ENCODE measurements around the gene TSPAN31.

The TSPAN31 gene

DNA sequence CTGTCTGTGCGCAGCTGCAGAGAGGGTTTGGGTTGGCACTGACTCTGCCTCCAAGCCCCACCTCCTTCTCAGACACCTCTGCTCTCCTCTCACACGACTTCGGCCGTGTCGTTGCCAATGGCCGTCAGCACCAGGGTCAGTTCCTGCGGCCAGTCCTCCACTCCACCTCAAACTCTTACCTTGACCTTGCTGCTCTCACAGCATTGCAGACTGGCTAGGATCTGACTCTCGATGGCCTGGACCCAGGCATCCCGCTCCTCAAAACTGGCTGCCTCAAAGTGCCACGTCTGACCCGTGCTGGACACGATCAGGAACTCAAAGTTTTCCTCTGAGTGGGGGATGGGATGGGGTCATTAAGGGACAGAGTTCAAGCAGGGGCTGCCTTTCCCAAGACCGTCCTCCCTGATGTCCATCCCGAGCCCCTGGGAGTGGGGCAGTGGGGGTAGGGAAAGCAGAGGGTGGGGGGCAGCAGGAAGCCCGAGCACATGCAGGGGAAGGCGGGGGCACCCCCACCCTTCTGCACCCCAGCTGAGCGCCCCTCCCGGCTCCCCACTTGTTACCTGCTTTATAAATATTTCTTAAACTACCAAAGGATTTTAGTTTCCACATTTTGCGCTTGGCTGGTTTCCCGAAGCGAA lies 17.0 kb upstream of the TSPAN31 start:
- H3K4me2 ChIP-seq (ENCODE audit: low read length), result no peak overlapping the region
- H3K4me1 ChIP-seq (ENCODE audit: control insufficient read depth, low read length), result peaks cover 15% of the 10 kb centered on the region
- H3K27ac ChIP-seq (ENCODE audit: low read depth, low read length), result no peak overlapping the region
- H3K4me3 ChIP-seq (ENCODE audit: low read length), result no peak overlapping the region
- TF ChIP-seq, protein P1, sequence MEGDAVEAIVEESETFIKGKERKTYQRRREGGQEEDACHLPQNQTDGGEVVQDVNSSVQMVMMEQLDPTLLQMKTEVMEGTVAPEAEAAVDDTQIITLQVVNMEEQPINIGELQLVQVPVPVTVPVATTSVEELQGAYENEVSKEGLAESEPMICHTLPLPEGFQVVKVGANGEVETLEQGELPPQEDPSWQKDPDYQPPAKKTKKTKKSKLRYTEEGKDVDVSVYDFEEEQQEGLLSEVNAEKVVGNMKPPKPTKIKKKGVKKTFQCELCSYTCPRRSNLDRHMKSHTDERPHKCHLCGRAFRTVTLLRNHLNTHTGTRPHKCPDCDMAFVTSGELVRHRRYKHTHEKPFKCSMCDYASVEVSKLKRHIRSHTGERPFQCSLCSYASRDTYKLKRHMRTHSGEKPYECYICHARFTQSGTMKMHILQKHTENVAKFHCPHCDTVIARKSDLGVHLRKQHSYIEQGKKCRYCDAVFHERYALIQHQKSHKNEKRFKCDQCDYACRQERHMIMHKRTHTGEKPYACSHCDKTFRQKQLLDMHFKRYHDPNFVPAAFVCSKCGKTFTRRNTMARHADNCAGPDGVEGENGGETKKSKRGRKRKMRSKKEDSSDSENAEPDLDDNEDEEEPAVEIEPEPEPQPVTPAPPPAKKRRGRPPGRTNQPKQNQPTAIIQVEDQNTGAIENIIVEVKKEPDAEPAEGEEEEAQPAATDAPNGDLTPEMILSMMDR (IDR thresholded peaks at IDR 0.05; ENCODE audit: low read depth, low read length, poor library complexity, severe bottlenecking), result no peak
- no peak for TF ChIP-seq EZH2phosphoT487 (IDR thresholded peaks at IDR 0.05; ENCODE audit: borderline replicate concordance, low read length)
- no peaks in the 10 kb centered on the region for H3K9me3 ChIP-seq (ENCODE audit: control insufficient read depth, insufficient read depth, low read length)
- no peaks in the 10 kb centered on the region for H3K79me2 ChIP-seq (ENCODE audit: control insufficient read depth, low read length)
- no peaks in the 10 kb centered on the region for H4K20me1 ChIP-seq (ENCODE audit: control insufficient read depth, insufficient read depth, low read depth, low read length)
- peaks cover 40% of the 10 kb centered on the region for H3K36me3 ChIP-seq (ENCODE audit: control insufficient read depth, low read length)
- no peaks in the 10 kb centered on the region for H3K9me2 ChIP-seq (replicated peaks; ENCODE audit: control insufficient read depth, low read length)
- H3K27me3 ChIP-seq (ENCODE audit: control insufficient read depth, low read length), result no peaks in the 10 kb centered on the region
- peaks cover 8% of the 10 kb centered on the region; the same call in 1 of the 2 replicates for H3F3A ChIP-seq (ENCODE audit: control insufficient read depth, insufficient read depth)

GRCh38 chr12:57729321-57729844 lies 15.5 kb upstream of the TSPAN31 start:
- no peak overlapping the region for H3K27ac ChIP-seq (ENCODE audit: low read depth, low read length)
- peaks cover 15% of the 10 kb centered on the region for H3K4me1 ChIP-seq (ENCODE audit: control insufficient read depth, low read length)
- 0 out of 2 replicates have a peak, but pooled peaks cover 3% of the 10 kb centered on the region for H3F3A ChIP-seq (ENCODE audit: control insufficient read depth, insufficient read depth)
- H3K9me2 ChIP-seq (replicated peaks; ENCODE audit: control insufficient read depth, low read length), result no peaks in the 10 kb centered on the region
- TF ChIP-seq, protein P1 (IDR thresholded peaks at IDR 0.05; ENCODE audit: low read depth, low read length, poor library complexity, severe bottlenecking), result no peak
- TF ChIP-seq EZH2phosphoT487 (IDR thresholded peaks at IDR 0.05; ENCODE audit: borderline replicate concordance, low read length), result no peak
- no peak overlapping the region for H3K4me3 ChIP-seq (ENCODE audit: low read length)
- peaks cover 53% of the 10 kb centered on the region for H3K36me3 ChIP-seq (ENCODE audit: control insufficient read depth, low read length)
- H3K79me2 ChIP-seq (ENCODE audit: control insufficient read depth, low read length), result no peaks in the 10 kb centered on the region
- no peaks in the 10 kb centered on the region for H4K20me1 ChIP-seq (ENCODE audit: control insufficient read depth, insufficient read depth, low read depth, low read length)
- H3K27me3 ChIP-seq (ENCODE audit: control insufficient read depth, low read length), result no peaks in the 10 kb centered on the region
- no peaks in the 10 kb centered on the region for H3K9me3 ChIP-seq (ENCODE audit: control insufficient read depth, insufficient read depth, low read length)
- H3K4me2 ChIP-seq (ENCODE audit: low read length), result no peak overlapping the region

- TF ChIP-seq EZH2phosphoT487 (IDR thresholded peaks at IDR 0.05; ENCODE audit: borderline replicate concordance, low read length), result no peak
- TF ChIP-seq, protein P1 (IDR thresholded peaks at IDR 0.05; ENCODE audit: low read depth, low read length, poor library complexity, severe bottlenecking), result no peak
- no peaks in the 10 kb centered on the region for H3F3A ChIP-seq (ENCODE audit: control insufficient read depth, insufficient read depth)
- no peak overlapping the region for H3K4me3 ChIP-seq (ENCODE audit: low read length)
- no peaks in the 10 kb centered on the region for H3K27me3 ChIP-seq (ENCODE audit: control insufficient read depth, low read length)
- no peak overlapping the region for H3K27ac ChIP-seq (ENCODE audit: low read depth, low read length)
- H3K9me2 ChIP-seq (replicated peaks; ENCODE audit: control insufficient read depth, low read length), result no peaks in the 10 kb centered on the region
- peaks cover 56% of the 10 kb centered on the region for H3K36me3 ChIP-seq (ENCODE audit: control insufficient read depth, low read length)
- H3K79me2 ChIP-seq (ENCODE audit: control insufficient read depth, low read length), result no peaks in the 10 kb centered on the region
- H3K4me1 ChIP-seq (ENCODE audit: control insufficient read depth, low read length), result peaks cover 7% of the 10 kb centered on the region
- no peak overlapping the region for H3K4me2 ChIP-seq (ENCODE audit: low read length)
- no peaks in the 10 kb centered on the region for H4K20me1 ChIP-seq (ENCODE audit: control insufficient read depth, insufficient read depth, low read depth, low read length)
- H3K9me3 ChIP-seq (ENCODE audit: control insufficient read depth, insufficient read depth, low read length), result no peaks in the 10 kb centered on the region
Measured at GRCh38 chr12:57730336-57731067, 14.3 kb upstream of the TSPAN31 start.

All from DOHH2 (cell line).